ENCODE measurements around the gene ENTPD8.

- TF ChIP-seq CTCF (IDR thresholded peaks at IDR 0.05) (no peak), POLR2A (IDR thresholded peaks at IDR 0.05) (no peak)
Observed at GRCh38 chr9:137467161-137467581, 26.0 kb upstream of the ENTPD8 start.
